Stomach (tissue), 4 donors: Measurements from ENCODE around the gene NR3C1.

Experiments used
- EP300 ChIP-seq: sonication (generic); formaldehyde crosslinking; IDR thresholded peaks from one replicate; pipeline ENCODE4 v1.6.1; 2017; ENCODE audit warnings: antibody characterized with exemption
- TF ChIP-seq, protein P1 (sequence below), 7 experiments: fragments of 450-650 bp in 4 of 7; fragments of 200-600 bp in 3 of 7; sonication (generic) in 3 of 7; IDR thresholded peaks; one replicate each; pipeline ENCODE4 v1.5.1; 2016 to 2019; ENCODE audit warnings: antibody characterized with exemption in 7 of 7, control low read depth in 2 of 7, mild to moderate bottlenecking in 1 of 7

DNA sequence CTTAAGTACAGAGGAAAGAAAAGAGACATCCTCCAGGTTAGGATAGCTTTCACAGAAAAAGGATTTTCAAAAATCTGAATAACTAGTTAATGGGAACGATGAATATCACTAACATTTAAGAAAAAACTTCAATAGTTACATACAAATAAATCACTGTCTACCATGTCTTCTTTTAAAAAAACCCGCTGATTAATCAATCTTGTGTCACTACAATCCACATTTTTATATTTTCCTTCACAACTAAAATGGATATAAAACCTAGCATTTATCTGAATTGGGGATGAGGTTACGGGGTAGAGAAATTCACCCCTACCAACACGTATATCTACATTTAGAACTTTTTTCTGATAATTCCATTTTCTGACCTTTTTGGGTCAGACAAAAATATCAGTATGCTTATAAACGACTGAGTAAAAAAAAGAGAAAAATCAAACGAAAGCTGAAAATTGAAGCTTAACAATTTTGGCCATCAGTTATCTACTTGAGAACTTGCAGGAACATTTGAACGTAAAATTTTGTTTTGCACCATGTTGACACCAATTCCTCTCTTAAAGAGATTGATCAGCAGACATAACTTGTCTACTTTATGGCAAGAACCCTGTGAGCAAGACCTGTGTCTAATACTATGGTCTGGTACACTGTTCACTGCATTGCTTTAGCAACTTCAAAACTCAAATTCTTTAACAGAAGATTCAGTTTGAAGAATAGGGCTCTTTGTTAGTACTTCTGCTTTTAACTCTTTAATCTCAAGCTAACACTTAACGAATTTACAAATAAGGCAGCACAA is 4.8 kb downstream of the NR3C1 start:
- TF ChIP-seq, protein P1, sequence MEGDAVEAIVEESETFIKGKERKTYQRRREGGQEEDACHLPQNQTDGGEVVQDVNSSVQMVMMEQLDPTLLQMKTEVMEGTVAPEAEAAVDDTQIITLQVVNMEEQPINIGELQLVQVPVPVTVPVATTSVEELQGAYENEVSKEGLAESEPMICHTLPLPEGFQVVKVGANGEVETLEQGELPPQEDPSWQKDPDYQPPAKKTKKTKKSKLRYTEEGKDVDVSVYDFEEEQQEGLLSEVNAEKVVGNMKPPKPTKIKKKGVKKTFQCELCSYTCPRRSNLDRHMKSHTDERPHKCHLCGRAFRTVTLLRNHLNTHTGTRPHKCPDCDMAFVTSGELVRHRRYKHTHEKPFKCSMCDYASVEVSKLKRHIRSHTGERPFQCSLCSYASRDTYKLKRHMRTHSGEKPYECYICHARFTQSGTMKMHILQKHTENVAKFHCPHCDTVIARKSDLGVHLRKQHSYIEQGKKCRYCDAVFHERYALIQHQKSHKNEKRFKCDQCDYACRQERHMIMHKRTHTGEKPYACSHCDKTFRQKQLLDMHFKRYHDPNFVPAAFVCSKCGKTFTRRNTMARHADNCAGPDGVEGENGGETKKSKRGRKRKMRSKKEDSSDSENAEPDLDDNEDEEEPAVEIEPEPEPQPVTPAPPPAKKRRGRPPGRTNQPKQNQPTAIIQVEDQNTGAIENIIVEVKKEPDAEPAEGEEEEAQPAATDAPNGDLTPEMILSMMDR (IDR thresholded peaks at IDR 0.05) = no peak
- no peak for TF ChIP-seq EP300
